SK-N-SH (cell line): ENCODE measurements around the gene CLDN5. TPM values are rescaled to one million over a fixed set of nuclear protein-coding genes. Genes with fewer than 3 reads are reported as not detected.

Source experiments
- CTCF ChIA-PET: fragments of 300-600, 350-600 bp; formaldehyde crosslinking; extraction: SDS; loops from one replicate; lab custom pipeline; 2021; lab: Yijun Ruan, JAX
- POLR2A ChIA-PET: fragments of 350-600 bp; sonication (Branson Sonifier 250); formaldehyde crosslinking; extraction: SDS; loops from one replicate; lab custom pipeline; 2020; ENCODE audit warnings: antibody characterized with exemption, inconsistent platforms; lab: Yijun Ruan, JAX
- DNase-seq: peaks from one replicate; pipeline ENCODE4 v3.0.0; 2012
- H2AFZ ChIP-seq: fragments of 200-600 bp; sonication (generic); 2 replicates; pipeline ENCODE4 v1.8.1; 2016; ENCODE audit warnings: antibody characterized with exemption, mild to moderate bottlenecking, low read depth
- H3F3A ChIP-seq: fragments of 200-600 bp; sonication (generic); replicated peaks from 2 replicates; pipeline ENCODE3; 2016; ENCODE audit warnings: antibody characterized with exemption, mild to moderate bottlenecking; ENCODE audit not compliant: insufficient read depth
- H3K27ac ChIP-seq, 2 experiments: fragments of 200-500 bp in 1 of 2; fragments of 200-600 bp in 1 of 2; sonication (Bioruptor generic) in 1 of 2; sonication (generic), shearing (Covaris generic) in 1 of 2; 2 replicates each; pipeline versions ENCODE4 v1.5.1 to v1.6.1; 2014 to 2016; ENCODE audit warnings: low read depth in 2 of 2, inconsistent platforms in 1 of 2, low read length in 1 of 2, mild to moderate bottlenecking in 1 of 2, mixed read lengths in 1 of 2
- H3K27me3 ChIP-seq: fragments of 200-600 bp; sonication (generic), shearing (Covaris generic); 2 replicates; pipeline ENCODE4 v1.6.1; 2016; ENCODE audit warnings: mixed run types; ENCODE audit not compliant: insufficient read depth
- H3K36me3 ChIP-seq, 2 experiments: fragments of 200-500 bp in 1 of 2; fragments of 200-600 bp in 1 of 2; sonication (Bioruptor generic) in 1 of 2; sonication (generic) in 1 of 2; replicated peaks in 1 of 2; 2 replicates each; pipeline versions ENCODE3 to v1.5.1; 2014 to 2016; ENCODE audit warnings: low read length in 1 of 2, mild to moderate bottlenecking in 1 of 2; ENCODE audit not compliant: insufficient read depth in 2 of 2, control insufficient read depth in 1 of 2
- H3K4me1 ChIP-seq, 2 experiments: fragments of 200-500 bp in 1 of 2; fragments of 200-600 bp in 1 of 2; sonication (Bioruptor generic) in 1 of 2; sonication (generic), shearing (Covaris generic) in 1 of 2; 2 replicates each; pipeline versions ENCODE4 v1.5.1 to v1.6.1; 2014 to 2016; ENCODE audit warnings: low read depth in 1 of 2, low read length in 1 of 2, mixed run types in 1 of 2; ENCODE audit not compliant: insufficient read depth in 2 of 2, control insufficient read depth in 1 of 2
- H3K4me2 ChIP-seq: fragments of 200-600 bp; sonication (generic), shearing (Covaris generic); 2 replicates; pipeline ENCODE4 v1.6.1; 2017; ENCODE audit warnings: mixed run types
- H3K4me3 ChIP-seq, 2 experiments: fragments of 200-500 bp in 1 of 2; fragments of 200-600 bp in 1 of 2; sonication (Bioruptor generic) in 1 of 2; sonication (generic), shearing (Covaris generic) in 1 of 2; 2 replicates each; pipeline versions ENCODE4 v1.5.1 to v1.8.1; 2014 to 2016; ENCODE audit warnings: low read depth in 2 of 2, inconsistent platforms in 1 of 2, low read length in 1 of 2, mild to moderate bottlenecking in 1 of 2, mixed read lengths in 1 of 2, moderate library complexity in 1 of 2
- H3K79me2 ChIP-seq: fragments of 200-600 bp; sonication (generic); 2 replicates; pipeline ENCODE4 v1.8.1; 2017; ENCODE audit warnings: mild to moderate bottlenecking; ENCODE audit not compliant: insufficient read depth
- H3K9ac ChIP-seq: fragments of 200-600 bp; sonication (generic); 2 replicates; pipeline ENCODE4 v1.6.1; 2017; ENCODE audit warnings: mixed run types
- H3K9me2 ChIP-seq: fragments of 200-600 bp; sonication (generic); 2 replicates; pipeline ENCODE4 v1.6.1; 2017; ENCODE audit warnings: mixed run types
- H3K9me3 ChIP-seq: fragments of 200-600 bp; sonication (generic); 2 replicates; pipeline ENCODE4 v1.6.1; 2017; ENCODE audit warnings: mixed run types, mild to moderate bottlenecking, moderate library complexity
- H4K20me1 ChIP-seq: fragments of 200-600 bp; sonication (generic); 2 replicates; pipeline ENCODE4 v1.6.1; 2017; ENCODE audit warnings: mild to moderate bottlenecking, mixed run types; ENCODE audit not compliant: insufficient read depth
- EZH2phosphoT487 ChIP-seq: fragments of 200-600 bp; sonication (generic); IDR thresholded peaks from 2 replicates; pipeline ENCODE4 v1.6.1; 2017; ENCODE audit warnings: low read depth, mixed run types, mild to moderate bottlenecking, antibody characterized with exemption, moderate library complexity, borderline replicate concordance
- FOXJ3 ChIP-seq: sonication (generic); formaldehyde crosslinking; IDR thresholded peaks from 2 replicates; pipeline ENCODE4 v1.5.1; 2020; ENCODE audit warnings: mild to moderate bottlenecking, missing genetic modification reagents
- FOXM1 ChIP-seq: IDR thresholded peaks from 2 replicates; pipeline ENCODE4 v1.4.0; 2012; ENCODE audit warnings: low read depth, mild to moderate bottlenecking
- GABPA ChIP-seq: IDR thresholded peaks from 2 replicates; pipeline ENCODE4 v1.4.0; 2012; ENCODE audit warnings: low read depth, mild to moderate bottlenecking
- GATA2 ChIP-seq: sonication (generic); formaldehyde crosslinking; IDR thresholded peaks from 2 replicates; pipeline ENCODE4 v1.5.0; 2020; ENCODE audit warnings: mild to moderate bottlenecking, missing genetic modification reagents
- JUND ChIP-seq: IDR thresholded peaks from 2 replicates; pipeline ENCODE4 v1.4.0; 2012
- MEF2A ChIP-seq: IDR thresholded peaks from 2 replicates; pipeline ENCODE4 v1.4.0; 2012; ENCODE audit warnings: low read depth, borderline replicate concordance
- MXI1 ChIP-seq: IDR thresholded peaks from 2 replicates; pipeline ENCODE4 v1.6.1; 2012; ENCODE audit warnings: mild to moderate bottlenecking, low read depth, low read length, improper control_type of control experiment
- NFIC ChIP-seq: IDR thresholded peaks from 2 replicates; pipeline ENCODE4 v1.4.0; 2012; ENCODE audit warnings: borderline replicate concordance
- NRF1 ChIP-seq: IDR thresholded peaks from 2 replicates; pipeline ENCODE4 v1.6.1; 2012; ENCODE audit warnings: low read depth, mild to moderate bottlenecking, low read length
- RAD21 ChIP-seq: IDR thresholded peaks from 2 replicates; pipeline ENCODE4 v1.6.1; 2012; ENCODE audit warnings: mild to moderate bottlenecking, low read length
- RCOR1 ChIP-seq: fragments of 150-350 bp; IDR thresholded peaks from 2 replicates; pipeline ENCODE4 v1.6.1; 2017; ENCODE audit warnings: antibody characterized with exemption, low read length
- RXRA ChIP-seq: IDR thresholded peaks from 2 replicates; pipeline ENCODE4 v1.4.0; 2012; ENCODE audit warnings: low read depth, mild to moderate bottlenecking, borderline replicate concordance
- TAF1 ChIP-seq: IDR thresholded peaks from 2 replicates; pipeline ENCODE4 v1.6.1; 2012; ENCODE audit warnings: low read depth, mild to moderate bottlenecking, low read length, moderate library complexity, borderline replicate concordance
- WGBS: methylation state at CpG from one replicate; pipeline ENCODE4 v1.1.6; 2017; ENCODE audit warnings: low lambda C conversion rate; 5-methylcytosine and 5-hydroxymethylcytosine counted together
- polyA plus RNA-seq, 3 experiments: library from polyadenylated mRNA; depleted of rRNA; stranded (reverse); fragments of >200 nt; gene quantifications; 2 replicates each; pipeline ENCODE4 v1.2.3, GENCODE V29; 2012
- TF ChIP-seq, protein P1 (sequence below): IDR thresholded peaks from 2 replicates; pipeline ENCODE4 v1.4.0; 2012; ENCODE audit warnings: low read depth, borderline replicate concordance
- TF ChIP-seq, protein P2 (sequence below): fragments of 150-350 bp; IDR thresholded peaks from 2 replicates; pipeline ENCODE4 v1.6.1; 2017; ENCODE audit warnings: antibody characterized with exemption, low read length, low read depth, borderline replicate concordance
- TF ChIP-seq, protein P3 (sequence below): IDR thresholded peaks from 2 replicates; pipeline ENCODE4 v1.4.0; 2012; ENCODE audit warnings: low read depth, borderline replicate concordance

The CLDN5 gene
- polyA plus RNA-seq, 1 of the 3 experiments (the other 2 are of a cell fraction) = not detected

DNA sequence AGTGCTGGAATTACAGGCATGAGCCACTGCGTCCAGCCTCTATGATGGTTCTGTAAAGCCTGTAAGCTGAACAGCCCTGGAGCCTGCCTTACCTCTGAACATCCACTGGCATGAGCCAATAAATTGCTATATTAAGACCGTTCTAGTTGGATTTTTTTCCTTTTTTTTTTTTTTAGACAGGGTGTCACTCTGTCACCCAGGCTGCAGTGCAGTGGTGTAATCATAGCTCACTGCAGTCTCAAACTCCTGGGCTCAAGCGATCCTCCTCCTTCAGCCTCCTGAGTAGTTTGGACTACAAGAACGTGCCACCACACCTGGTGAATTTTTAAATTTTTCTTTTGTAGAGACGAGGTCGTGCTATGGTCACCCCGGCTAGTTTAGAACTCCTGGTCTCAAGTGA is 26.2 kb upstream of the CLDN5 start (continued):
- TF ChIP-seq JUND (no peak), MEF2A (no peak)
- TF ChIP-seq, all 33 proteins: peak for 0

DNA sequence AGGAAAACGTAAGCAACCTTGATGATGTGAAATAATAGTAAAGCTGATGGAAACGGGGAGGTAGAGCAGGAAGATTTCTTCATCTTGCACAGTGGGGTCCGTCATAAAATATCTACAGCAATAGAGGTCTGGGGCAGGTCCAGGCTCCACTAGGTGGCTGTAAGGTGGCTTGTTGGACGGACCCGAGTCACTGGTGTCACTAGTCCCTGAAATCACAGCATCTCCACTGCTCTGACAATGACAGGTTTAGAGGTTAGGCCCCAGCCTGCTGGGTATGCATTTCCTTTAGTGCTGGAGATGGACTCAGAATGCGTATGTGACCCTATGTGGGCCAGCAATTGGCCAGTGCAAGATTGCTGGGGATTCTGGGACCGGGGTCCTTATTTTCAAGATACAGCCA is 25.2 kb upstream of the CLDN5 start:
- H3K79me2 ChIP-seq = no peaks in the 10 kb centered on the region
- H3K4me1 ChIP-seq = peaks cover 0 to 4% of the 10 kb centered on the region in 2 experiments; a peak in 1 of 4 replicates
- no peak overlapping the region for H3K27ac ChIP-seq
- 41% methylated on average over 5 of the region's 7 CpGs for WGBS
- H3K4me3 ChIP-seq = no peak overlapping the region
- no peaks in the 10 kb centered on the region; the same call in 1 of the 2 replicates for H3K27me3 ChIP-seq
- no peak overlapping the region for H2AFZ ChIP-seq
- no peaks in the 10 kb centered on the region for H3K9me3 ChIP-seq
- TF ChIP-seq FOXM1 (no peak), JUND (no peak), RCOR1 (no peak), MXI1 (no peak), EZH2phosphoT487 (no peak), RXRA (no peak), GABPA (no peak), NRF1 (no peak), GATA2 (CRISPR knock-in tag) (no peak), RAD21 (no peak), FOXJ3 (CRISPR knock-in tag) (no peak), TAF1 (no peak), NFIC (no peak)
- TF ChIP-seq, protein P1, sequence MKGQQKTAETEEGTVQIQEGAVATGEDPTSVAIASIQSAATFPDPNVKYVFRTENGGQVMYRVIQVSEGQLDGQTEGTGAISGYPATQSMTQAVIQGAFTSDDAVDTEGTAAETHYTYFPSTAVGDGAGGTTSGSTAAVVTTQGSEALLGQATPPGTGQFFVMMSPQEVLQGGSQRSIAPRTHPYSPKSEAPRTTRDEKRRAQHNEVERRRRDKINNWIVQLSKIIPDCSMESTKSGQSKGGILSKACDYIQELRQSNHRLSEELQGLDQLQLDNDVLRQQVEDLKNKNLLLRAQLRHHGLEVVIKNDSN = no peak
- TF ChIP-seq, protein P2, sequence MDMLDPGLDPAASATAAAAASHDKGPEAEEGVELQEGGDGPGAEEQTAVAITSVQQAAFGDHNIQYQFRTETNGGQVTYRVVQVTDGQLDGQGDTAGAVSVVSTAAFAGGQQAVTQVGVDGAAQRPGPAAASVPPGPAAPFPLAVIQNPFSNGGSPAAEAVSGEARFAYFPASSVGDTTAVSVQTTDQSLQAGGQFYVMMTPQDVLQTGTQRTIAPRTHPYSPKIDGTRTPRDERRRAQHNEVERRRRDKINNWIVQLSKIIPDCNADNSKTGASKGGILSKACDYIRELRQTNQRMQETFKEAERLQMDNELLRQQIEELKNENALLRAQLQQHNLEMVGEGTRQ = no peak
- TF ChIP-seq, protein P3, sequence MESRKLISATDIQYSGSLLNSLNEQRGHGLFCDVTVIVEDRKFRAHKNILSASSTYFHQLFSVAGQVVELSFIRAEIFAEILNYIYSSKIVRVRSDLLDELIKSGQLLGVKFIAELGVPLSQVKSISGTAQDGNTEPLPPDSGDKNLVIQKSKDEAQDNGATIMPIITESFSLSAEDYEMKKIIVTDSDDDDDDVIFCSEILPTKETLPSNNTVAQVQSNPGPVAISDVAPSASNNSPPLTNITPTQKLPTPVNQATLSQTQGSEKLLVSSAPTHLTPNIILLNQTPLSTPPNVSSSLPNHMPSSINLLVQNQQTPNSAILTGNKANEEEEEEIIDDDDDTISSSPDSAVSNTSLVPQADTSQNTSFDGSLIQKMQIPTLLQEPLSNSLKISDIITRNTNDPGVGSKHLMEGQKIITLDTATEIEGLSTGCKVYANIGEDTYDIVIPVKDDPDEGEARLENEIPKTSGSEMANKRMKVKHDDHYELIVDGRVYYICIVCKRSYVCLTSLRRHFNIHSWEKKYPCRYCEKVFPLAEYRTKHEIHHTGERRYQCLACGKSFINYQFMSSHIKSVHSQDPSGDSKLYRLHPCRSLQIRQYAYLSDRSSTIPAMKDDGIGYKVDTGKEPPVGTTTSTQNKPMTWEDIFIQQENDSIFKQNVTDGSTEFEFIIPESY = no peak
- TF ChIP-seq, all 33 proteins: peak for 0
- DNase-seq = no peak
- no peaks in the 10 kb centered on the region for H3K36me3 ChIP-seq
- no peak overlapping the region for H3K9ac ChIP-seq
- H3K4me2 ChIP-seq = no peak overlapping the region
- no peaks in the 10 kb centered on the region for H4K20me1 ChIP-seq
- no peaks in the 10 kb centered on the region for H3F3A ChIP-seq
- ChIA-PET POLR2A (no interaction called here), CTCF (no interaction called here)
- no peaks in the 10 kb centered on the region for H3K9me2 ChIP-seq
